Mucosa of descending colon (tissue), 3 donors: ENCODE results near the gene PCED1B. TPM values are rescaled to one million over a fixed set of nuclear protein-coding genes. Genes with fewer than 3 reads are reported as not detected.

Source experiments
- ATAC-seq: fragments of 200-7000 bp; cut with Tn5 transposase; one replicate; pipeline ENCODE4 v1.9.1; 2020; ENCODE audit warnings: mild to moderate bottlenecking, moderate library complexity
- DNase-seq, 3 donors: peaks; one replicate each; pipeline ENCODE4 v3.0.0-alpha.2; 2020
- H3K36me3 ChIP-seq: fragments of 200-600 bp; one replicate; pipeline ENCODE4 v1.8.0; 2021; ENCODE audit warnings: low read depth, mild to moderate bottlenecking
- H3K4me1 ChIP-seq: fragments of 200-600 bp; one replicate; pipeline ENCODE4 v1.8.0; 2021; ENCODE audit warnings: low read depth, mild to moderate bottlenecking
- H3K4me3 ChIP-seq: fragments of 200-600 bp; one replicate; pipeline ENCODE4 v1.8.0; 2021; ENCODE audit warnings: mild to moderate bottlenecking
- H3K9me3 ChIP-seq: fragments of 200-600 bp; one replicate; pipeline ENCODE4 v1.8.0; 2021; ENCODE audit warnings: mild to moderate bottlenecking
- intact Hi-C, 2 donors: fragments of 100-400 bp; cut with DNase I in 1 of 2; cut with micrococcal nuclease in 1 of 2; formaldehyde crosslinking; loops; one replicate each; pipeline versions ENCODE4 v1.11.0 to v1.11.1; 2022; cut with DNase I, micrococcal nuclease
- total RNA-seq, 3 donors: library from RNA; stranded (reverse); fragmentation: NEBNext Ultra II Directional in 2 of 3; extraction: Animal tissue kit (Norgen Biotek cat#: 25700) in 2 of 3; gene quantifications; one replicate each; pipeline versions ENCODE4 v1.2.1 to v1.2.4, GENCODE V29; 2021 to 2023
- TF ChIP-seq, protein P1 (sequence below): fragments of 200-600 bp; IDR thresholded peaks from one replicate; pipeline ENCODE4 v1.8.0; 2022; ENCODE audit warnings: antibody characterized with exemption, mild to moderate bottlenecking
- donor health status: DM: no; HTN: no; CAD: no; lungs with moderate emphysema.
- donor health status: DM: no; HTN: no; CAD: no.
- donor health status: DM: no; HTN: yes; CAD: no.

PCED1B gene
- total RNA-seq, 3 donors from 2014 or later, result 2.2 to 4.7 (median 2.9) TPM

DNA sequence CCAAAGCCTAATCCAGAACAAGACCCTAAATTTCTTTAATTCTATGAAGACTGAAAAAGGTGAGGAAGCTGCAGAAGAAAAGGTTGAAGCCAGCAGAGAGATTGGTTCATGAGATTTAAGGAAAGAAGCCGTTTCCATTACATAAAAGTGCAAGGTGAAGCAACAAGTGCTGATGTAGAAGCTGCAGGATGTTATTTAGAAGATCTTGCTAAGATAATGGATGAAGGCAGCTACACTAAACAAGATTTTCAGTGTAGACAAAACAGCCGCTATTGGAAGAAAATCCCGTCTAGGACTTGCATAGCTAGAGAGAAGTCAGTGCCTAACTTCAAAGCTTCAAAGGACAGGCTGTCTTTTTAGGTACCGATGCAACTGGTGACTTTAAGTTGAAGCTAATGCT, 65.8 kb downstream of the PCED1B start:
- intact Hi-C loops, result no loop called here
- ATAC-seq, result no peak

GRCh38 chr12:47147739-47148138, 68.3 kb downstream of the PCED1B start:
- DNase-seq (no peak), ATAC-seq (no peak)
- TF ChIP-seq, protein P1, sequence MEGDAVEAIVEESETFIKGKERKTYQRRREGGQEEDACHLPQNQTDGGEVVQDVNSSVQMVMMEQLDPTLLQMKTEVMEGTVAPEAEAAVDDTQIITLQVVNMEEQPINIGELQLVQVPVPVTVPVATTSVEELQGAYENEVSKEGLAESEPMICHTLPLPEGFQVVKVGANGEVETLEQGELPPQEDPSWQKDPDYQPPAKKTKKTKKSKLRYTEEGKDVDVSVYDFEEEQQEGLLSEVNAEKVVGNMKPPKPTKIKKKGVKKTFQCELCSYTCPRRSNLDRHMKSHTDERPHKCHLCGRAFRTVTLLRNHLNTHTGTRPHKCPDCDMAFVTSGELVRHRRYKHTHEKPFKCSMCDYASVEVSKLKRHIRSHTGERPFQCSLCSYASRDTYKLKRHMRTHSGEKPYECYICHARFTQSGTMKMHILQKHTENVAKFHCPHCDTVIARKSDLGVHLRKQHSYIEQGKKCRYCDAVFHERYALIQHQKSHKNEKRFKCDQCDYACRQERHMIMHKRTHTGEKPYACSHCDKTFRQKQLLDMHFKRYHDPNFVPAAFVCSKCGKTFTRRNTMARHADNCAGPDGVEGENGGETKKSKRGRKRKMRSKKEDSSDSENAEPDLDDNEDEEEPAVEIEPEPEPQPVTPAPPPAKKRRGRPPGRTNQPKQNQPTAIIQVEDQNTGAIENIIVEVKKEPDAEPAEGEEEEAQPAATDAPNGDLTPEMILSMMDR, result no peak
- intact Hi-C loops, result no loop called here
- H3K36me3 ChIP-seq, result no peaks in the 10 kb centered on the region
- H3K4me3 ChIP-seq, result no peak overlapping the region
- H3K9me3 ChIP-seq, result no peaks in the 10 kb centered on the region
- no peaks in the 10 kb centered on the region for H3K4me1 ChIP-seq

More for the DNA sequence above, 65.8 kb downstream of the PCED1B start:
- no peaks in the 10 kb centered on the region for H3K36me3 ChIP-seq
- no peak for DNase-seq
- no peak overlapping the region for H3K4me3 ChIP-seq
- no peaks in the 10 kb centered on the region for H3K4me1 ChIP-seq
- TF ChIP-seq, protein P1, result no peak
- no peaks in the 10 kb centered on the region for H3K9me3 ChIP-seq

GRCh38 chr12:47149146-47149545, 69.7 kb downstream of the PCED1B start:
- no peak for ATAC-seq
- H3K4me3 ChIP-seq, result no peak overlapping the region
- H3K9me3 ChIP-seq, result no peaks in the 10 kb centered on the region
- no peaks in the 10 kb centered on the region for H3K4me1 ChIP-seq
- intact Hi-C loops, result no loop called here
- no peaks in the 10 kb centered on the region for H3K36me3 ChIP-seq
- no peak for DNase-seq
- TF ChIP-seq, protein P1, result no peak

DNA sequence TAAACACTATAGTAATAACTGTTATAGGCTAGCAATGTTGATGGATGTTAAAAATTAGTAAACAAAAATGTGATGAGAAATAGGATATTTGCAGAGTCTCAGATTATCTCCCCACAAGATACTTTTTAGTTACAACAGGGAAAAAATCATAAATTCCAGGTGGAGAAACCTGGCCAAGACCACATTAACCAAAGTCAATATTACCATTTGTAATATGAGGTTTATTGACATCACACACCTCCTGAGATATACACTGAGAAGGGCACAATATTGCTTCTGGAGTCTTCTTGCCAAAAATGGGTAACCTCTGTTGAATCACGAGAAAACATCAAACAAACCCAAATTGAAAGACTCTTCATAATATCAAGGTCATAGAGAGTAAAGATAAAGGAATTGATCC, 72.7 kb downstream of the PCED1B start:
- TF ChIP-seq, protein P1, result no peak
- H3K4me1 ChIP-seq, result no peaks in the 10 kb centered on the region
- intact Hi-C loops, result no loop called here
- H3K36me3 ChIP-seq, result no peaks in the 10 kb centered on the region
- no peaks in the 10 kb centered on the region for H3K9me3 ChIP-seq
- DNase-seq (no peak), ATAC-seq (no peak)
- no peak overlapping the region for H3K4me3 ChIP-seq

- TF ChIP-seq, protein P1, result no peak
- Histone ChIP-seq H3K9me3 (no peaks in the 10 kb centered on the region), H3K4me1 (no peaks in the 10 kb centered on the region), H3K36me3 (no peaks in the 10 kb centered on the region), H3K4me3 (no peak overlapping the region)
- intact Hi-C loops, result no loop called here
- ATAC-seq (no peak), DNase-seq (no peak)
These were observed 76.2 kb downstream of the PCED1B start for GRCh38 chr12:47155457-47156166.
